GM12874 (cell line): ENCODE results near the gene ZNF789.

Experiments used
- CTCF ChIP-seq: IDR thresholded peaks from 2 replicates; pipeline ENCODE4 v1.5.1; 2011; ENCODE audit warnings: low read depth, mild to moderate bottlenecking, control low read depth, low read length, moderate library complexity; ENCODE audit not compliant: insufficient read depth

ZNF789 gene

DNA sequence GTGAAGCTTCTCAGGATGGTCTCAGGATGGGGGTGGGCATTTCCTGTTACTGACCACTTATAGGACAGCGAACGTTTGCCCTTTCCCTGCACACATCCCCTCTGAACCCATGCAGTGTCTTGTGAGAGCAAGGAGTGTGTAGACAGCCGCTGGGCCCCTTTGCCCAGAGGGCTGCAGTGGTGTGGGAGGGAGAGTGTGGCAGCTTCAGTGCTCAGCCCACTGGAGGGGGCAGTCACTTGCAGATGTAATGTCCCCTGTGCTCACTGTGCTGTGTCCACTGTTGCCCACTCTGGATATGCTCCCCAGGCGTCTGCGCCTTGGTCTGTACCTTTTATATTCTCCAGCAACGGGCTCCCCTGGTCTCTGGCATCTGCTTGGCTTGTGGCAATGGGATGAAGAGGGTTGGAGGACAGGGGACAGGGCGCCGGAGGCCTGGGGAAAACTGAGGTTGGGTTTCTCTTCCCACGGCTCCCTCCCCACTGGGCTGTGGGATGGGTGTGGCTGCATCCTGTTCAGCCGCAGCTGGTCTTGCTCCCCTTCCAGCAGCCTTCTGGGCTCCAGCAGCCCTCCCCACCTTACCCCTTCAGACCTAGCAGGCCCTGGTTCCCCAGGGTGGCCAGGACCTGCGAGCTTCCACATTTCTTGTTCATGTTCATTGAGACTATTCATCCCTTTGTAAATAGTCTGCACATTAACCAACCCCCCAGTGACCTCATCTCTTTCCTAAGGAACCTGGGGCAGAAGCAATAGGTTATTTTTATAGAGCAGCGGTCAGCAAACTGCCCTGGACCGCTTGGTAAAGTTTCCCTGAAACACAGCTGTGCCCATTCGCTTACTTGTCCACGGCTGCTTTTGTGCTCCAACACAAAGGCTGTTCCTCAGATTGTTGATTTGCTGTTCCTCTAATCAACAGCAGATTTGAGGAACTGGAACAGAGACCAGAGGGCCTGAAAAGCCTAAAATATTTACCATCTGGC, 6.1 kb downstream of the ZNF789 start:
- no peak for TF ChIP-seq CTCF

DNA sequence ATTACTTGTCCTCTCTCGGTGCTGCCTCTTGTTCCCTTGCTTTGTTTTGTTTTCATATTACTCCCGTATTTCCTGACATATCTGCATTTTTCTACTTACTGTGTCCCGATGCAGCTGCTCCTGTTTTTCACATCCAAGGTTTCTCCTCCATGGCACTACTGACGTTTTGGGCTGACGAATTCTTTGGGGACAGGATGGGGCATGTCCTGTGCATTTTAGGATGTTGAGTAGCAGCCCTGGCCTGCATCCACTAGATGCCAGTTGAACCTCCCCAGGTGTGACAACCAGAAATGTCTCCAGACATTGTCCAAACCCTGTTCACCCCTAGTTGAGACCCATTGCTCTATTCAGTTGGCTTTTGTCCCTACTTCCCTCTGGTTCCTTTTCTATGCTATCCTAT, 12.4 kb downstream of the ZNF789 start:
- no peak for TF ChIP-seq CTCF

GRCh38 chr7:99489235-99489634, 16.5 kb downstream of the ZNF789 start:
- TF ChIP-seq CTCF, result no peak

- no peak for TF ChIP-seq CTCF
Measured at GRCh38 chr7:99490878-99491277, 18.2 kb downstream of the ZNF789 start.

- no peak for TF ChIP-seq CTCF
Measured at GRCh38 chr7:99493823-99494222, 21.1 kb downstream of the ZNF789 start.

GRCh38 chr7:99497766-99498545, 25.3 kb downstream of the ZNF789 start:
- TF ChIP-seq CTCF, result no peak

DNA sequence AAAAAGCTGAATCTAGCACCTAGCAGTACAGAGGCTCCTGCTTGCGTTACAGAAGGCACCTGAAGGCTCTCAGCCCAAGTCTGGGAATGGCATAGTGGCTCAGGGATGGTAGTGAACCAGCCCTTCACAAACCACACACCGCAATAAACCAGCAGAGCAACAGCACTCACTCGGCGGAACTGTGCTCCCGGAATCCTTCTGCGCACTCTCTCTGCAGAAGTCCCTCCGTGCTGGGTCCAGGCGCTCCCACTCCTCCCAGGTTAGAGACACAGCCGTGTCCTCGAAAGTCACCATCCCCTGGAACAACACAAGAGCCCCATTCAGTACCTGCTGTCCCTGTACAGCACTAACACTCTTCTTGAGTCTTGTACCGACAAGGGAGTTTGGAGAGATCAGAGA, 25.9 kb downstream of the ZNF789 start:
- TF ChIP-seq CTCF, result no peak
